GM19468 (cell line): ENCODE data around the gene ZNF865.

Source experiments
- ATAC-seq: cut with Tn5 transposase; IDR thresholded peaks from one replicate; pipeline ENCODE4 v1.9.1; 2021; ENCODE audit warnings: mild to moderate bottlenecking, moderate library complexity, moderate number of reproducible peaks; ENCODE audit not compliant: unreplicated experiment; ENCODE audit errors: extremely low read depth

The ZNF865 gene

GRCh38 chr19:55585658-55586339 is 19.6 kb upstream of the ZNF865 start:
- ATAC-seq: no peak

GRCh38 chr19:55586976-55587668 is 18.3 kb upstream of the ZNF865 start:
- ATAC-seq: peak; percentile 72

GRCh38 chr19:55588738-55589137 is 16.7 kb upstream of the ZNF865 start:
- ATAC-seq: no peak

GRCh38 chr19:55590109-55590508 is 15.3 kb upstream of the ZNF865 start:
- ATAC-seq: no peak

- ATAC-seq: no peak
Measured at GRCh38 chr19:55590617-55591016, 14.8 kb upstream of the ZNF865 start.

GRCh38 chr19:55591555-55591954 is 13.9 kb upstream of the ZNF865 start:
- no peak for ATAC-seq

GRCh38 chr19:55592391-55593090 is 12.9 kb upstream of the ZNF865 start:
- no peak for ATAC-seq

- ATAC-seq: no peak
Measured at GRCh38 chr19:55593096-55593772, 12.2 kb upstream of the ZNF865 start.

- ATAC-seq: no peak
Measured at GRCh38 chr19:55594996-55595545, 10.4 kb upstream of the ZNF865 start.

- no peak for ATAC-seq
Measured at GRCh38 chr19:55596304-55596703, 9.1 kb upstream of the ZNF865 start.

- ATAC-seq: no peak
Measured at GRCh38 chr19:55597501-55597921, 7.9 kb upstream of the ZNF865 start.

GRCh38 chr19:55598034-55598433 is 7.4 kb upstream of the ZNF865 start:
- no peak for ATAC-seq

- ATAC-seq: peak; percentile 33
Measured at GRCh38 chr19:55598719-55599467, 6.6 kb upstream of the ZNF865 start.

- ATAC-seq: peak; percentile 35
Measured at GRCh38 chr19:55599468-55599841, 6.0 kb upstream of the ZNF865 start, which contains the start of gene FIZ1. FIZ1 (minus strand) TSS chr19:55599517; CDS start chr19:55597865, 1,652 bp downstream.

GRCh38 chr19:55599842-55600661 is 5.4 kb upstream of the ZNF865 start, which contains the start of gene ZNF524:
ZNF524 (plus strand) TSS chr19:55600288; CDS start chr19:55602113, 1,825 bp downstream.
- ATAC-seq: peak; percentile 18

GRCh38 chr19:55600662-55601028 is 4.8 kb upstream of the ZNF865 start:
- ATAC-seq: no peak

- ATAC-seq: no peak
Measured at GRCh38 chr19:55601084-55601483, 4.4 kb upstream of the ZNF865 start.

GRCh38 chr19:55602104-55603001 is 3.1 kb upstream of the ZNF865 start:
- no peak for ATAC-seq
